HepG2 (cell line): ENCODE data around the gene SSC4D. TPM values are rescaled to one million over a fixed set of nuclear protein-coding genes. Genes with fewer than 3 reads are reported as not detected.

Source experiments
- ATAC-seq: fragments of 200-7000 bp; cut with Tn5 transposase; 3 replicates; pipeline ENCODE4 v1.9.1; 2020; ENCODE audit warnings: mild to moderate bottlenecking, moderate library complexity
- BruUV-seq: library from RNA; stranded (reverse); fragments of 400-500 nt; replicated peaks from 2 replicates; lab custom pipeline; 2021; lab: Mats Ljungman, UMichigan
- CTCF ChIA-PET: fragments of 300-600 bp; formaldehyde crosslinking; extraction: SDS; loops from one replicate; lab custom pipeline; 2021; ENCODE audit warnings: low total read pairs, inconsistent platforms, low intra/inter-chr PET ratio; lab: Yijun Ruan, JAX
- POLR2A ChIA-PET: fragments of 350-600 bp; sonication (Branson Sonifier 250); formaldehyde crosslinking; loops from one replicate; lab custom pipeline; 2020; ENCODE audit warnings: antibody characterized with exemption, inconsistent platforms; lab: Yijun Ruan, JAX
- DNase-seq: peaks from one replicate; pipeline ENCODE4 v3.0.0-alpha.2; 2015; ENCODE audit warnings: low spot score
- FAIRE-seq: peaks from 3 replicates; lab custom pipeline; 2011; peaks lifted over from hg19 to GRCh38; lab: Jason Lieb, UNC
- H2AFZ ChIP-seq: one replicate; pipeline ENCODE4 v1.6.1; 2011; ENCODE audit warnings: low read length, inconsistent platforms
- H3K27ac ChIP-seq: fragments of 300-600 bp; 3 replicates; pipeline ENCODE4 v1.8.0; 2011; ENCODE audit warnings: mixed run types, mild to moderate bottlenecking, mixed read lengths, low read length, inconsistent platforms; ENCODE audit not compliant: insufficient read depth; ENCODE audit errors: extremely low read length
- H3K27me3 ChIP-seq, 2 experiments: fragments of 200-600 bp in 1 of 2; 2 replicates in 1 of 2; 3 replicates in 1 of 2; pipeline versions ENCODE4 v1.6.0 to v1.8.0; 2011; ENCODE audit warnings: low read length in 2 of 2, mild to moderate bottlenecking in 2 of 2, moderate library complexity in 2 of 2, inconsistent platforms in 1 of 2; ENCODE audit not compliant: insufficient read depth in 2 of 2, control insufficient read depth in 1 of 2
- H3K36me3 ChIP-seq, 2 experiments: fragments of 200-600 bp in 1 of 2; replicated peaks in 1 of 2; 2 replicates in 1 of 2; 3 replicates in 1 of 2; pipeline versions ENCODE4 v1.5.1 to v1.8.0; 2011; ENCODE audit warnings: low read length in 2 of 2, inconsistent platforms in 1 of 2; ENCODE audit not compliant: insufficient read depth in 2 of 2, control insufficient read depth in 1 of 2
- H3K4me1 ChIP-seq: 2 replicates; pipeline ENCODE4 v1.5.1; 2012; ENCODE audit warnings: low read length, inconsistent platforms; ENCODE audit not compliant: insufficient read depth
- H3K4me2 ChIP-seq: 2 replicates; pipeline ENCODE4 v1.6.0; 2011; ENCODE audit warnings: low read depth, low read length, inconsistent platforms
- H3K4me3 ChIP-seq, 3 experiments: fragments of 200-600 bp in 1 of 3; sonication (generic), shearing (Covaris generic) in 1 of 3; replicated peaks in 1 of 3; 2 replicates each; pipeline ENCODE4 v1.5.1; 2011 to 2016; ENCODE audit warnings: low read length in 3 of 3, inconsistent platforms in 2 of 3, low read depth in 2 of 3, mild to moderate bottlenecking in 2 of 3, control low read depth in 1 of 3, mixed read lengths in 1 of 3; ENCODE audit not compliant: insufficient read depth in 1 of 3
- H3K79me2 ChIP-seq: one replicate; pipeline ENCODE4 v1.6.1; 2011; ENCODE audit warnings: low read length, inconsistent platforms; ENCODE audit not compliant: insufficient read depth
- H3K9ac ChIP-seq: 2 replicates; pipeline ENCODE4 v1.6.0; 2011; ENCODE audit warnings: mild to moderate bottlenecking, low read depth, low read length, inconsistent platforms; ENCODE audit not compliant: insufficient read depth
- H3K9me3 ChIP-seq: 2 replicates; pipeline ENCODE4 v1.5.1; 2012; ENCODE audit warnings: mild to moderate bottlenecking, low read length
- H4K20me1 ChIP-seq: 2 replicates; pipeline ENCODE4 v1.6.0; 2011; ENCODE audit warnings: inconsistent platforms, mild to moderate bottlenecking, low read length, moderate library complexity; ENCODE audit not compliant: insufficient read depth
- CSRNP2 ChIP-seq: sonication (generic); formaldehyde crosslinking; conservative IDR thresholded peaks from 2 replicates; pipeline ENCODE4 v1.8.0; 2022; ENCODE audit warnings: low read depth, missing genetic modification reagents
- FOXK1 ChIP-seq: sonication (generic); formaldehyde crosslinking; IDR thresholded peaks from 2 replicates; pipeline ENCODE4 v1.4.0; 2020; ENCODE audit warnings: low read depth, missing genetic modification reagents, borderline replicate concordance
- HDAC2 ChIP-seq: sonication (generic); formaldehyde crosslinking; IDR thresholded peaks from 2 replicates; pipeline ENCODE4 v1.4.0; 2020; ENCODE audit warnings: missing genetic modification reagents
- LRRFIP1 ChIP-seq: sonication (generic); formaldehyde crosslinking; conservative IDR thresholded peaks from 2 replicates; pipeline ENCODE4 v1.4.0; 2020; ENCODE audit warnings: missing genetic modification reagents
- MAX ChIP-seq: IDR thresholded peaks from 2 replicates; pipeline ENCODE4 v1.6.1; 2012; ENCODE audit warnings: inconsistent platforms
- NFIB ChIP-seq: sonication (generic); formaldehyde crosslinking; IDR thresholded peaks from 2 replicates; pipeline ENCODE4 v1.9.0; 2021; ENCODE audit warnings: missing genetic modification reagents, mild to moderate bottlenecking, borderline replicate concordance
- PHB2 ChIP-seq: fragments of 450-650 bp; IDR thresholded peaks from 2 replicates; pipeline ENCODE4 v1.6.1; 2018; ENCODE audit not compliant: partially characterized antibody
- RFX1 ChIP-seq: fragments of 450-650 bp; IDR thresholded peaks from 2 replicates; pipeline ENCODE4 v1.6.1; 2017
- ZNF121 ChIP-seq: sonication (generic); formaldehyde crosslinking; IDR thresholded peaks from 2 replicates; pipeline ENCODE4 v1.5.0; 2020; ENCODE audit warnings: mild to moderate bottlenecking, missing genetic modification reagents
- ZNF24 ChIP-seq: fragments of 450-650 bp; IDR thresholded peaks from 2 replicates; pipeline ENCODE4 v1.6.1; 2017; ENCODE audit warnings: antibody characterized with exemption, mild to moderate bottlenecking
- ZNF407 ChIP-seq: sonication (generic); formaldehyde crosslinking; IDR thresholded peaks from one replicate; pipeline ENCODE4 v1.5.1; 2020; ENCODE audit warnings: mild to moderate bottlenecking, missing genetic modification reagents; ENCODE audit errors: not compliant biosample characterization
- ZZZ3 ChIP-seq: sonication (generic); formaldehyde crosslinking; IDR thresholded peaks from 2 replicates; pipeline ENCODE4 v1.4.0; 2020; ENCODE audit warnings: missing genetic modification reagents, mild to moderate bottlenecking, borderline replicate concordance
- WGBS: methylation state at CpG from one replicate; pipeline ENCODE4 v1.1.6; 2017; ENCODE audit warnings: low lambda C conversion rate; 5-methylcytosine and 5-hydroxymethylcytosine counted together
- in situ Hi-C: cut with HindIII; loops from 2 replicates; pipeline ENCODE4 v1.10.0; 2017; ENCODE audit warnings: low pct_unique_long_range_greater_than_20kb; ENCODE audit not compliant: extremely low pct_ligation_motif_present
- intact Hi-C: fragments of 100-400 bp; cut with micrococcal nuclease; formaldehyde crosslinking; loops from one replicate; pipeline ENCODE4 v1.10.0; 2022; ENCODE audit not compliant: unreplicated experiment
- polyA plus RNA-seq, 8 experiments: library from polyadenylated mRNA; depleted of rRNA in 3 of 8; stranded (reverse) in 7 of 8; unstranded in 1 of 8; fragments of >200 nt; fragmentation: Illumina TruSeq in 4 of 8; extraction: Trizol in 4 of 8; gene quantifications; 2 replicates each; pipeline versions ENCODE4 v1.2.1 to v1.2.3, GENCODE V29; 2011 to 2016; ENCODE audit warnings: low read depth in 4 of 8, missing spikeins in 1 of 8, mixed read lengths in 1 of 8; ENCODE audit not compliant: insufficient read depth in 1 of 8
- total RNA-seq, 5 experiments: library from RNA; depleted of rRNA; stranded (reverse); fragments of >200 nt; fragmentation: Illumina TruSeq; extraction: Trizol; gene quantifications; 2 replicates each; pipeline ENCODE4 v1.2.3, GENCODE V29; 2016; ENCODE audit warnings: low read depth in 1 of 5

The SSC4D gene
- total and polyA plus RNA-seq, 2 of the 13 experiments (the other 11 are each of a cell fraction or from before 2014, with no cell fraction given), result 33.3 to 63.8 TPM

DNA sequence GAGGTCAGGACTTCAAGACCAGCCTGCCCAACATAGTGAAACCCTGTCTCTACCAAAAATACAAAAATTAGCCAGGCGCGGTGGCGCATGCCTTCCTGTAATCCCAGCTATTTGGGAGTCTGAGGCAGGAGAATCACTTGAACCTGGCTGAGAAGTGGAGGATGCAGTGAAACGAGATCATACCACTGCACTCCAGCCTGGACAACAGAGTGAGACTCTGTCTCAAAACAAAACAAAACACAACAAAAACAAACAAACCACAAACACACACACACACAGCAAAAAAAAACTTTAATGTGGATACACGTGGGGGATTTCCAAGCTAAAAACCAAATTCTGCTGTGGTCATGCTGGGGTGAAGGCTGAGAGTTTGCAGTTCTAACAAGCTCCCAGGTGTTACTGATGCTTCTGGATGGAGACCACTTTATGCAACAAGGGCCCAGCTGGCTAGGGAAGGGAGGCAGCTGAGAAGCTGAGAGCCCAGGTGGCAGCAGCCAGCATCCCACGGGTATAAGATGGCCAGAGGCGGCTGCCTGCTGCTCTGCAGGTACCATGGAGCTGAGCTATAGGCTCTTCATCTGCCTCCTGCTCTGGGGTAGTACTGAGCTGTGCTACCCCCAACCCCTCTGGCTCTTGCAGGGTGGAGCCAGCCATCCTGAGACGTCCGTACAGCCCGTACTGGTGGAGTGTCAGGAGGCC lies 15.1 kb upstream of the SSC4D start, which contains the start of gene ZP3:
TSS of gene ZP3 (plus strand) at position 538 of the 699 bp plus-strand sequence. CDS start at position 553, 15 bp downstream.
- in situ Hi-C loops (no loop called here), intact Hi-C loops (no loop called here)
- no peaks in the 10 kb centered on the region for H3K9me3 ChIP-seq
- H3K79me2 ChIP-seq, result no peaks in the 10 kb centered on the region
- no peak within 1 kb of the TSS for H3K9ac ChIP-seq
- H2AFZ ChIP-seq, result no peak within 1 kb of the TSS
- no peak within 1 kb of the TSS; the same call in 1 of the 2 replicates for H3K4me2 ChIP-seq
- BruUV-seq, result no TSS peak
- no peak within 1 kb of the TSS for H3K4me3 ChIP-seq
- peaks cover 5 to 24% of the 10 kb centered on the region in 2 experiments; a peak in 3 of 5 replicates for H3K27me3 ChIP-seq
- CTCF ChIA-PET, result no interaction called here
- 61% methylated on average over 9 of the region's 10 CpGs for WGBS
- no peak for FAIRE-seq
- no peaks in the 10 kb centered on the region for H4K20me1 ChIP-seq
- POLR2A ChIA-PET, result no interaction called here
- H3K36me3 ChIP-seq, result no peaks in the 10 kb centered on the region
- H3K27ac ChIP-seq, result no peak within 1 kb of the TSS
- no peak for DNase-seq
- peaks cover 19% of the 10 kb centered on the region; the same call in 1 of the 2 replicates for H3K4me1 ChIP-seq
- ATAC-seq, result no peak; the same call in 2 of the 3 replicates
- TF ChIP-seq LRRFIP1 (no peak), ZNF24 (no peak), MAX (no peak), RFX1 (no peak), PHB2 (no peak), NFIB (CRISPR knock-in tag) (no peak), CSRNP2 (CRISPR knock-in tag) (no peak), ZZZ3 (no peak), FOXK1 (CRISPR knock-in tag) (no peak), ZNF121 (no peak), ZNF407 (CRISPR knock-in tag) (no peak), HDAC2 (CRISPR knock-in tag) (no peak)
